Epithelial cell of esophagus (primary cell): Measurements from ENCODE around the gene TGFB3.
"Not testable (repeated sequence)": the region's sequence is repeated elsewhere in the genome, so short reads cannot be mapped to it uniquely, and the experiment has no call there.

Source experiments
- DNase-seq: peaks from one replicate; pipeline ENCODE4 v3.0.0; 2010; ENCODE audit warnings: low read depth
- H3K4me3 ChIP-seq: 2 replicates; pipeline ENCODE4 v1.5.1; 2011; ENCODE audit warnings: mild to moderate bottlenecking, low read length, control low read depth
- CTCF ChIP-seq: IDR thresholded peaks from 2 replicates; pipeline ENCODE4 v1.5.1; 2011; ENCODE audit warnings: low read depth, mild to moderate bottlenecking, low read length, control low read depth, inconsistent platforms; ENCODE audit not compliant: insufficient read depth; ENCODE audit errors: missing control alignments

Gene TGFB3

GRCh38 chr14:76015191-76015590, 33.4 kb upstream of the TGFB3 start:
- no peak for TF ChIP-seq CTCF
- DNase-seq = no peak
- no peak overlapping the region for H3K4me3 ChIP-seq

- DNase-seq = no peak
Measured at GRCh38 chr14:76012354-76012753, 30.6 kb upstream of the TGFB3 start.

GRCh38 chr14:76011930-76012329, 30.1 kb upstream of the TGFB3 start:
- DNase-seq = no peak
- TF ChIP-seq CTCF = no peak
- H3K4me3 ChIP-seq = no peak overlapping the region

More at GRCh38 chr14:76012354-76012753, 30.6 kb upstream of the TGFB3 start:
- TF ChIP-seq CTCF = no peak
- no peak overlapping the region for H3K4me3 ChIP-seq

GRCh38 chr14:76009627-76010026, 27.8 kb upstream of the TGFB3 start:
- H3K4me3 ChIP-seq, DNase-seq: not testable (repeated sequence)

- TF ChIP-seq CTCF = no peak
- no peak overlapping the region for H3K4me3 ChIP-seq
- no peak for DNase-seq
Measured at GRCh38 chr14:76007852-76008251, 26.1 kb upstream of the TGFB3 start.

GRCh38 chr14:76007379-76007778, 25.6 kb upstream of the TGFB3 start:
- no peak for TF ChIP-seq CTCF
- no peak overlapping the region for H3K4me3 ChIP-seq
- no peak for DNase-seq

- H3K4me3 ChIP-seq = no peak overlapping the region
- no peak for DNase-seq
- TF ChIP-seq CTCF = no peak
Measured at GRCh38 chr14:76006253-76006652, 24.5 kb upstream of the TGFB3 start.

GRCh38 chr14:76002383-76002782, 20.6 kb upstream of the TGFB3 start:
- TF ChIP-seq CTCF = no peak
- H3K4me3 ChIP-seq = no peak overlapping the region
- DNase-seq = no peak
